NCI-H2081 treated with DMSO at 0.1 percent for 48 hours (cell line): ENCODE measurements around the gene CD4.

Experiments used
- DNase-seq: peaks from one replicate; lab custom pipeline; 2025; lab: John Stamatoyannopoulos, UW

Gene CD4

GRCh38 chr12:6778574-6779550 is 10.5 kb upstream of the CD4 start:
- DNase-seq, result peak; percentile 55

GRCh38 chr12:6779708-6780432 is 9.5 kb upstream of the CD4 start:
- no peak for DNase-seq

GRCh38 chr12:6780573-6780972 is 8.8 kb upstream of the CD4 start:
- DNase-seq, result no peak

- DNase-seq, result no peak
Measured at GRCh38 chr12:6782119-6782518, 7.2 kb upstream of the CD4 start.

GRCh38 chr12:6782850-6783566 is 6.3 kb upstream of the CD4 start:
- DNase-seq, result no peak

- no peak for DNase-seq
Measured at GRCh38 chr12:6783828-6784227, 5.5 kb upstream of the CD4 start.

- no peak for DNase-seq
Measured at GRCh38 chr12:6784296-6784695, 5.0 kb upstream of the CD4 start.

GRCh38 chr12:6784761-6785160 is 4.6 kb upstream of the CD4 start:
- no peak for DNase-seq

- no peak for DNase-seq
Measured at GRCh38 chr12:6786416-6787094, 2.8 kb upstream of the CD4 start.

GRCh38 chr12:6787309-6787708 is 2.0 kb upstream of the CD4 start:
- no peak for DNase-seq

GRCh38 chr12:6790496-6791150 is 1.3 kb downstream of the CD4 start:
- DNase-seq, result no peak

- no peak for DNase-seq
Measured at GRCh38 chr12:6791931-6792520, 2.7 kb downstream of the CD4 start.

GRCh38 chr12:6792522-6793201 is 3.3 kb downstream of the CD4 start:
- DNase-seq, result no peak

GRCh38 chr12:6795088-6795487 is 5.8 kb downstream of the CD4 start:
- DNase-seq, result no peak

GRCh38 chr12:6796576-6796975 is 7.2 kb downstream of the CD4 start:
- no peak for DNase-seq

- no peak for DNase-seq
Measured at GRCh38 chr12:6799147-6799546, 9.8 kb downstream of the CD4 start.

GRCh38 chr12:6807170-6807569 is 17.8 kb downstream of the CD4 start:
- no peak for DNase-seq

- DNase-seq, result no peak
Measured at GRCh38 chr12:6809056-6809455, 19.7 kb downstream of the CD4 start.

GRCh38 chr12:6810758-6811157 is 21.4 kb downstream of the CD4 start:
- DNase-seq, result no peak

GRCh38 chr12:6813363-6813762 is 24.0 kb downstream of the CD4 start:
- no peak for DNase-seq
